Astrocyte of the hippocampus (primary cell): Measurements from ENCODE around the gene REPS1.
A peak's percentile ranks its signal among the peaks of the same experiment; 100 is the strongest.
"Not testable (repeated sequence)": the region's sequence is repeated elsewhere in the genome, so short reads cannot be mapped to it uniquely, and the experiment has no call there.

Source experiments
- DNase-seq: peaks from one replicate; pipeline ENCODE4 v3.0.0; 2011; ENCODE audit warnings: low read depth, low spot score

The REPS1 gene

DNA sequence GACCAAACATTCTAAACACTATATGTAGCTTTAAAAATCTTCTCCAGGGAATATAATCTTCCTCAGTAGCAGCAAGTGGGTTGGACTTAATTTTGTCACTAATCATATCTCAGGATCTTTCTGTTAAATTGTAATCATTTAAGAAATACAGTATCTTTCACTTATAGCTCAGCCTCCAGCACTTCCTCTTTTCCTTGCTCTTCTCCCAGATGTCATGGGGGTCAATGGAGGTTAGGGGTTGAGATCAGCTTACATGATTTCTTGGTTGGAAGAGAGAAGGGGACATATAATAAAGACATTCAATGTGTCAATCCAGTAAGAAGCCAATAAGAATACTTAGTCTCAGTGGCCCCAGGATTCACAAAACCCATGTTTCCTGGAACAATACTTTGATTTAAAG is 15.7 kb upstream of the REPS1 start:
- DNase-seq = no peak

GRCh38 chr6:138999949-139000725 is 12.1 kb upstream of the REPS1 start:
- DNase-seq = no peak

DNA sequence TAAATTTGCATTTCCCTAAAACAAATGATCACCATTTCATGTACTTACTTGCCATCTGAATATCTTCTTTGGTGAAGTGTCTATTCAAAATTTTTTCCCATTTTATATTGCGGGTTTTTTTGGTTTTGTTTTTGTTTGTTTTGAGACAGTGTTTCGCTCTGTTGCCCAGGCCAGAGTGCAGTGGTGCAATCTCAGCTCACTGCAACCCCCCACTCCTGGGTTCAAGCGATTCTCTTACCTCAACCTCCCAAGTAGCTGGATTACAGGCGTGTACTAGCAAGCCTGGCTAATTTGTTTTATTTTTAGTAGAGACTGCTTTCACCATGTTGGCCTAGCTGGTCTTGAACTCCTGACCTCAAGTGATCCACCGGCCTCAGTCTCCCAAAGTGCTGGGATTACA is 9.1 kb upstream of the REPS1 start:
- no peak for DNase-seq

DNA sequence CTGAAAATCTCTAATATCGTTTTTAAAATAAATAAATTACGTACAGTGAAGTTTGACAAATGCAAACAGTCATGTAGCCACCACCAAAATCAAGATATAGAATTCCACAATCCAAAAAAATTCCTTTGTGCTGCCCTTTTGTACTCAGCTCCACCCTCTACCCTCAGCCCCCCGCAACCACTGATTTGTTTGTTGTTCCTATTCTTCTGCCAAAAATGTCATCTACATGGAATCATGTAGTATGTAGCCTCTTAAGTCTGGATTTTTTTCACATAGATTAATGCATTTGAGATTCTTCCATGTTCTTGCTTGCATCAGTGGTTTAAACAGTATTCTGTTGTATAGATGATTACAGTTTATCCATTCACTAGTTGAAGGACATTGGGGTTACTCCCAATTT is 8.5 kb upstream of the REPS1 start:
- DNase-seq = no peak

DNA sequence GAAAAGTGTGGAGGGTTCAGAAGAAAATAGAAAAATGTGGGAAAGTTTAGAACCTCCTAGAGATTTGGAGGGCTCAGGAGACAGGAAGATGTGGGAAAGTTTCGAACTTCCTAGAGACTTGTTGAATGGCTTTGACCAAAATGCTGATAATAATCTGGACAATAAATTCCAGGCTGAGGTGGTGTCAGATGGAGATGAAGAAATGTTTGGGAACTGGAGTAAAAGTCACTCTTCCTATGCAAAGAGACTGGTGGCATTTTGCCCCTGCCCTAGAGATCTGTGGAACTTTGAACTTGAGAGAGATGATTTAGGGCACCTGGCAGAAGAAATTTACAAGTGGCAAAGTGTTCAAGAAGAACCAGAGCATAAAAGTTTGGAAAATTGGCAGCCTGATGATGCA is 5.4 kb upstream of the REPS1 start:
- not testable (repeated sequence) for DNase-seq

DNA sequence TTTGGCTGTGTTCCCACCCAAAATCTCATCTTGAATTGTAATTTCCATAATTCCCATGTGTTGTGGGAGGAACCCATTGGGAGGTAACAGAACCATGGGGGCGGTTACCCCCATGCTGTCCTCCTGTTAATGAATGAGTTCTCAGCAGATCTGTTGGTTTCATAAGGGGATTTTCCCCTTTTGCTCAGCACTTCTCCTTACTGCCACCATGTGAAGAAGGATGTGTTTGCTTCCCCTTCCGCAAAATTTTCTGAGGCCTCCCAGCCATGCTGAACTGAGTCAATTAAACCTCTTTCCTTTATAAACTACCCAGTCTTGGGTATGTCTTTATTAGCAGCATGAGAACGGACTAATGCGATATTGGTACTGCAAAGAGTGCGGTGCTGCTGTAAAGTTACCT is 4.9 kb upstream of the REPS1 start:
- not testable (repeated sequence) for DNase-seq

- no peak for DNase-seq
Measured at GRCh38 chr6:138991206-138991605, 3.2 kb upstream of the REPS1 start.

DNA sequence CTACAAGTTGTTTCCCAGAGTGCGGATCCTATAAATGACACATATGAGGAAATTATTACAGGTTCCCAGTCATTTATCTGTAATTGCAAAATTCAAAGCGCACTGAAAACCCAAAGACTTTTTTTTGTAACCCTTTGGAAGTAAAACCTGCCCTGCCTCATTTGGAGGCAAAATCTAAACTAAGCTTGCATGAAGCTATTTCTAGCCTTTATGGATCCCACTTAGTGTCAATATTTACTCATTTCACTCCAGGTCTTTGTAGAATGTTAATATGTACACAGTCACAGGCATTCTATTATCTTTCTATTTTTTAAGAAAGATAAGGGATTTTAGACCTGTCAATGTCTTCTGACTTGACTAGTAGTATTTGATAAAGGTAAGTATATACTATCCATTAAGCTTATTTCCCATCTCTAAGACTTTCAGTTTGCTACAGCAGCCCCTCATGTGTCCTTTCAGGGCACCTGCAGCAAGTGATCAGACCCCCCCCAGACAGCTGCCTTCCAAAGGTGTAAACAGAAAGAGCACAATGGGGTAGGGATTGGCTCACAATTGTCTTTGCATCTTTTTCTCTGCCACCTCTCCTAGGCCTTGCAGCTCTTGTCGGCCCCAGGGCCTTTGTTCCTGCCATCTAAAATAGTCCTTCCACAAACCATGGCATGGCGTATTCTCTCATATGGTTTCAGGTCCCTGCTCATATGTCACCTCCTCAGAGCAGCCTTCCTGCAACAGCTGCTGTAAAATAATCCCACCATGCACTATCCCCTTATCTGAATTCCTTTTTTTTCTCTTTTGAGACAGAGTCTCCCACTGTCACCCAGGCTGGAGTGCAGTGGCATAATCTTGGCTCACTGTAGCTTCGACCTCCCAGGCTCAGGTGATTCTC is 1.3 kb upstream of the REPS1 start:
- DNase-seq = no peak

- DNase-seq = no peak
Measured at GRCh38 chr6:138988469-138988834, 399 bp upstream of the REPS1 start.

DNA sequence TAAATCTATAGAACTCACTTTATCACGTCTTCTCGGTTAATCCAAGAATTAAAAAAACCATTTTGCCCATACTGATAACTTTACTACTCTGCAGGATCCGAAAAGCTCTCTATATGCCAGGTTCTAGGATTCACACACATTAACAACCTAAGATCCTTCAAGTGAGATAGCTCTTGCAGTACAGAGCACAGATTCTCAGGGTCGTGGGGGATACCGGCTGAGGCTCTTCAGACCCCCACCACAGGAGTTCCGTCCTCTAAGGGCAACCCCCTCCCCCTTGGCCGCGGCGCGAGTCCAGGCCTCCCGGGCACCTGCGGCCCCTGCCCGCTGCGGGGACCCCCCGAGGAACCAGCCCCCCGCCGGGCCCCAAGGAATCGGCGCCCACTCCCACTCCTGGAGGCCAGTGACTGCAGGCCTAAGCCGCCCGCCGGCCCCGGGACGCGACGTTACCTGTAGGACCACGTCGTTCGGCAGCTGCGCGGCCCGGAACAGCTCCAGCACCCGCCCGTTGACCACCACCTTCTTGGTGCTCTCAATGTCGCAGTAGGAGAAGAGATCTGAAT is 892 bp downstream of the REPS1 start:
- no peak for DNase-seq

GRCh38 chr6:138986578-138986977 is 1.5 kb downstream of the REPS1 start:
- peak; percentile 35 for DNase-seq

- DNase-seq = peak; percentile 29
Measured at GRCh38 chr6:138981416-138981815, 6.6 kb downstream of the REPS1 start.

DNA sequence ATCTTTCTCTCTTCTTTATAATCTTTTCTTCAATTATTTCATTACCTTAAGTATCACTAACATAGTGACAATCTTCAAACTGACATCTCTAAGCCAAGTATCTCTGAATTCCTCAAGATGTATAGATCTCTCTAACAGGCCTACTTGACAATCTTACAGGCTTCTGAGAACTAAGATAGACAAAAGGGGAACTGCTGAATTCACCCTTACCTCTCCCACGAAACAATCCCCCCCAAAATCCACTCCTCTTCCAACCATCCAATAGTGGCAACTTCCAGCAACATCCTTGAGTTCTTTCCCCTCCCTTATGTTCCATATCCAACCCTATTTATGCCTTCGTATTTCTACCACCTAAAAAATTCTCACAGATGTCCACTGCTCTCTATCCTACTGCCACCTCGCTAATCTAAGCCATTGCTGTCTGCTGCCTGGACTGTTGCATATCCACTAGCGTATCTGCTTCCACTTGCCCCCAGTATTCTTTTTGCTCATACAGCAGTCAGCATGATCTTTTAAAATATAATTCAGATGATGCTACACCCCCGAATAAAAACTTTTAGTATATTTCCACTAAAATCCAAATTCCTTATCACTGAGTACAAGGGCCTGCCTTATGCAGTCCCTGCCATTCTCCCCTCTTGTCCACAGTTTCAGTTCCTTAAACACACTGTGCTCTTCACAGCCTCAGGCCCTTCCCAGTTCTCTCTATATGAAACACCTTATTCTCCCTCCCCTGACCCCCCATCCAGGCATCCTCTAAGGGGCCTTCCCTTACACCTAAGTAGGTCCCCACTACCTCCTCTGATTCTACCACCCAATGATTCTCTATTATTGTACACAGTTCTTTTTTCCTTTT is 8.0 kb downstream of the REPS1 start:
- DNase-seq = no peak

GRCh38 chr6:138979365-138979764 is 8.7 kb downstream of the REPS1 start:
- DNase-seq = no peak

DNA sequence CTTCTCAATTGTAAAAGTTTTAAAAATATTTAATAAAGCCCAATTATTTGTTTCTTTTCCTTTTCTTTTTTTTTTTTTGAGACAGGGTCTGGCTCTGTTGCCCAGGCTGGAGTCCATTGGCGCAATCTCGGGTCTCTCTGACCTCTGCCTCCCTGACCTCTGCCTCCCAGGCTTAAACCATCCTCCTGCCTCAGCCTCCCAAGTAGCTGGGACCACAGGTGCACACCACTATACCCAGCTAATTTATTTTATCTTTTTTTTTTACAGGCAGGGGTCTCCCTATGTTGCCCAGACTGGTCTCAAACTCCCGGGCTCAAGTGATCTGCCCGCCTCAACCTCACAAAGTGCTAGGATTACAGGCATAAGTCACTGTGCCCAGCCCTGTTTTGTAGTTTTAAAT is 9.8 kb downstream of the REPS1 start:
- no peak for DNase-seq

GRCh38 chr6:138977646-138978167 is 10.3 kb downstream of the REPS1 start:
- no peak for DNase-seq

DNA sequence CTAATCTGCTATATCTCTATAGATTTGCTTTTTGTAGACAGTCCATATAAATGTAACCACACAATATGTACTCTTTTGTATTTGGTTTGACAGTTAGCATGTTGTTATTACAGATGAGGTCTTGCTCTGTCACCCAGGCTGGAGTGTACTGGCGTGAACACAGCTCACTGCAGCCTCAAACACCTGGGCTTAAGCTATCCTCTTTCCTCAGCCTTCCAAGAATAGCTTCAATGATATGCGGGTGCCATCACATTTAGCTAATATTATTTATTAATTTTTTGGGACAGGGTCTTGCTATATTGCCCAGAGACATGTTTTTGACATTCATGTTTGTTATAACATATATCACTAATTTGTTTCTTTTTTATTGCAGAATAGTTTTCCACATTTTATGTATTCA is 10.8 kb downstream of the REPS1 start:
- no peak for DNase-seq

DNA sequence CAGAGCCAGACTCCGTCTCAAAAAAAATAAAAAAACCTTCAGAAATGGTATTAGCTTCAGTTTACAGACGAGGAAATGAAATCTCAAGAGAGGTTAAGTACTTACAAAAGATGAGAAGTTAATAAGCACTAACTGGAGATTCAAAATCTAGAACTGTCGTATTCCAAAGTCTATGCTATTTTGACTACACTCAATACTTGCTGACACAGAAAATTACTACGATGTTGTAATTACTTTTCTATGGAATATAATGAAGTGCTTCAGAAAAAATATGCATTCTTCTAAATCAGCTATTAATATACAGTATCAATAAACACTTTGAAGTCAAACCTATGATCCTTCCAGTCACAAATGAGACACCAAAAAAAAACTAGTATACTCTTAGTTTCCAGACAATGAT is 12.2 kb downstream of the REPS1 start:
- no peak for DNase-seq

GRCh38 chr6:138973466-138974153 is 14.4 kb downstream of the REPS1 start:
- DNase-seq = peak; percentile 46

DNA sequence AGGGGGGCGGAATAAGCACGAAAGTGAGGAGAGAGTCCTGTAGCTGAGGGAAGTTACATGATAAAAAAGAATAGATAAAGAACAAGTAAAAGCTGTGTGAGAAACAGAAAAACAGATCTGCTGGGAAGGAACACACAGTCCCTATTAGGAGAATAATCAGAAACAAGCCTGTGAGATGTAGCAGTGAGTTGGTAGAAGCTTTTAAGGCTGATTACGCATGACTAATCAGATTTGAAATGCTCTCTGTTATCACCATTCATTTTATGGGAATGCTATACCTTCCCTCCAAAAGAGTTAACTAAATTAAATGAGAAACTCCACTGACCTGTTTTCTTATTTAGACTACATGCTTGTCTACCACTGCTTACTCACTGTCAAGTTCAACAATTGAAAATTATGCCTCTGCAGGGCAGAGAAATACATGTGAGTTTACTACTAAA is 15.8 kb downstream of the REPS1 start:
- DNase-seq = peak; percentile 34

GRCh38 chr6:138971601-138972000 is 16.5 kb downstream of the REPS1 start:
- peak; percentile 48 for DNase-seq
